K562 (cell line): Measurements from ENCODE around the gene GLIS1. TPM values are rescaled to one million over a fixed set of nuclear protein-coding genes. Genes with fewer than 3 reads are reported as not detected.

Experiments
- ARHGAP35 ChIP-seq: fragments of 450-650 bp; IDR thresholded peaks from 2 replicates; pipeline ENCODE4 v1.6.1; 2018; ENCODE audit not compliant: partially characterized antibody
- CBFA2T2 ChIP-seq: fragments of 450-650 bp; conservative IDR thresholded peaks from 2 replicates; pipeline ENCODE4 v1.6.1; 2017; ENCODE audit warnings: mild to moderate bottlenecking
- MCM2 ChIP-seq: fragments of 450-650 bp; IDR thresholded peaks from 2 replicates; pipeline ENCODE4 v1.6.1; 2017; ENCODE audit warnings: low read depth, mild to moderate bottlenecking
- NCOA2 ChIP-seq, 2 experiments: fragments of 450-650 bp; IDR thresholded peaks; 2 replicates each; pipeline ENCODE4 v1.6.1; 2018; ENCODE audit warnings: mild to moderate bottlenecking in 2 of 2, moderate library complexity in 1 of 2; ENCODE audit not compliant: partially characterized antibody in 2 of 2
- POLR2A ChIP-seq: fragments of 450-650 bp; conservative IDR thresholded peaks from 2 replicates; pipeline ENCODE4 v1.6.1; 2016
- POLR3A ChIP-seq: IDR thresholded peaks from 2 replicates; pipeline ENCODE4 v1.6.1; 2011; ENCODE audit warnings: borderline replicate concordance, mild to moderate bottlenecking, moderate library complexity; ENCODE audit not compliant: insufficient read length, insufficient read depth; ENCODE audit errors: extremely low read depth
- RCOR1 ChIP-seq, 2 experiments: IDR thresholded peaks; 2 replicates each; pipeline ENCODE4 v1.6.1; 2012; ENCODE audit warnings: low read depth in 2 of 2, low read length in 2 of 2, borderline replicate concordance in 1 of 2, improper control_type of control experiment in 1 of 2
- SMARCA5 ChIP-seq: fragments of 450-650 bp; IDR thresholded peaks from 2 replicates; pipeline ENCODE4 v1.6.1; 2016
- SOX6 ChIP-seq: fragments of 450-650 bp; IDR thresholded peaks from 2 replicates; pipeline ENCODE4 v1.6.1; 2014; ENCODE audit warnings: mild to moderate bottlenecking
- TAF1 ChIP-seq: IDR thresholded peaks from 2 replicates; pipeline ENCODE4 v1.6.1; 2011; ENCODE audit warnings: mild to moderate bottlenecking, low read length, moderate library complexity; ENCODE audit not compliant: insufficient read depth, control insufficient read depth, severe bottlenecking; ENCODE audit errors: extremely low read depth
- TGIF2 ChIP-seq: sonication (generic); formaldehyde crosslinking; IDR thresholded peaks from 2 replicates; pipeline ENCODE4 v1.8.1; 2022; ENCODE audit warnings: mild to moderate bottlenecking, missing genetic modification reagents, moderate library complexity
- U2AF1 ChIP-seq: fragments of 200-400 bp; formaldehyde crosslinking; optimal IDR thresholded peaks from 2 replicates; pipeline ENCODE3; 2017; ENCODE audit warnings: mild to moderate bottlenecking, low read depth, low read length, moderate library complexity
- USF1 ChIP-seq: sonication (generic); formaldehyde crosslinking; IDR thresholded peaks from 2 replicates; pipeline ENCODE4 v1.9.0; 2022; ENCODE audit warnings: mild to moderate bottlenecking, missing genetic modification reagents
- ZBTB17 ChIP-seq: fragments of 450-650 bp; formaldehyde crosslinking; IDR thresholded peaks from 2 replicates; pipeline ENCODE4 v1.4.0; 2020; ENCODE audit warnings: mild to moderate bottlenecking
- ZNF57 ChIP-seq: fragments of 450-650 bp; formaldehyde crosslinking; IDR thresholded peaks from 2 replicates; pipeline ENCODE4 v1.4.0; 2020; ENCODE audit warnings: mild to moderate bottlenecking, moderate library complexity
- ZNF584 ChIP-seq: fragments of 200-800 bp; sonication (Bioruptor generic); IDR thresholded peaks from 2 replicates; pipeline ENCODE4 v1.6.1; 2016; ENCODE audit warnings: low read depth, mild to moderate bottlenecking, missing genetic modification characterization, missing compliant biosample characterization
- ZNF766 ChIP-seq: fragments of 200-800 bp; sonication (Bioruptor generic); conservative IDR thresholded peaks from 2 replicates; pipeline ENCODE4 v1.6.1; 2016; ENCODE audit warnings: missing genetic modification characterization, missing compliant biosample characterization
- polyA plus RNA-seq, 8 experiments: library from polyadenylated mRNA; depleted of rRNA in 4 of 8; stranded (reverse) in 5 of 8; unstranded in 3 of 8; fragments of >200 nt; fragmentation: Nextera tagmentation in 2 of 8; fragmentation: Illumina TruSeq in 1 of 8; extraction: Ambion mirVana in 2 of 8; extraction: Trizol in 1 of 8; gene quantifications; 2 replicates each; pipeline versions ENCODE4 v1.2.1 to v1.2.3, GENCODE V29; 2011 to 2014; ENCODE audit warnings: inconsistent platforms in 1 of 8, missing spikeins in 1 of 8
- total RNA-seq, 7 experiments: library from RNA; depleted of rRNA in 6 of 7; stranded (reverse); fragments of >200 nt in 6 of 7; fragmentation: Illumina TruSeq in 2 of 7; extraction: Trizol in 2 of 7; gene quantifications; 2 replicates each; pipeline versions ENCODE4 v1.2.1 to v1.2.3, GENCODE V29; 2011 to 2021; ENCODE audit warnings: low replicate concordance in 1 of 7

GLIS1 gene
- total and polyA plus RNA-seq, 9 of the 15 experiments (the other 6 are each of a cell fraction or from before 2014, with no cell fraction given): not detected

- TF ChIP-seq ZNF584 (CRISPR knock-in tag) (no peak), POLR2A (no peak), CBFA2T2 (no peak), POLR3A (no peak), SMARCA5 (0 out of 2 replicates have a peak, but pooled peaks have one; percentile 55), U2AF1 (no peak), TGIF2 (CRISPR knock-in tag) (no peak), MCM2 (no peak), ZBTB17 (CRISPR knock-in tag) (no peak), TAF1 (no peak), RCOR1 (IDR thresholded peaks at IDR 0.05; ENCODE audit: borderline replicate concordance in 1 of 2, low read depth in 2 of 2, low read length in 2 of 2) (no peak), ARHGAP35 (no peak), USF1 (no peak), ZNF57 (CRISPR knock-in tag) (no peak), NCOA2 (IDR thresholded peaks at IDR 0.05; ENCODE audit: partially characterized antibody in 2 of 2) (no peak), SOX6 (no peak), ZNF766 (no peak)
Measured at GRCh38 chr1:53715478-53715877, 23.5 kb downstream of the GLIS1 start (continued).
